SK-N-SH treated with all-trans-retinoic acid at 6 μM for 48 hours (cell line): ENCODE data around the gene BCAS4.

Experiments used
- ARNTL ChIP-seq: fragments of 450-650 bp; formaldehyde crosslinking; IDR thresholded peaks from 2 replicates; pipeline ENCODE4 v1.5.0; 2020; ENCODE audit warnings: low read depth, mild to moderate bottlenecking, moderate library complexity, borderline replicate concordance
- OSR1 ChIP-seq: fragments of 250-450 bp; sonication (Bioruptor Pico); IDR thresholded peaks from 2 replicates; pipeline ENCODE4 v1.8.0; 2022; ENCODE audit warnings: moderate library complexity, mild to moderate bottlenecking, inconsistent platforms
- PATZ1 ChIP-seq: fragments of 250-450 bp; sonication (Bioruptor Pico); IDR thresholded peaks from 2 replicates; pipeline ENCODE4 v1.8.0; 2020; ENCODE audit warnings: mild to moderate bottlenecking, moderate library complexity, borderline replicate concordance
- POU6F1 ChIP-seq: fragments of 250-450 bp; sonication (Bioruptor Pico); IDR thresholded peaks from 2 replicates; pipeline ENCODE4 v1.8.0; 2021; ENCODE audit warnings: low read depth, mild to moderate bottlenecking, moderate library complexity, borderline replicate concordance
- RARB ChIP-seq: fragments of 250-450 bp; sonication (Bioruptor Pico); IDR thresholded peaks from 2 replicates; pipeline ENCODE4 v1.8.0; 2021; ENCODE audit warnings: mild to moderate bottlenecking, moderate library complexity
- TOX ChIP-seq: fragments of 250-450 bp; sonication (Bioruptor Pico); IDR thresholded peaks from 2 replicates; pipeline ENCODE4 v1.8.0; 2021; ENCODE audit warnings: mild to moderate bottlenecking, moderate library complexity, borderline replicate concordance

GRCh38 chr20:50789968-50790650 lies 4.8 kb upstream of the BCAS4 start:
- TF ChIP-seq OSR1 (CRISPR knock-in tag): no peak
- TF ChIP-seq ARNTL: no peak
- TF ChIP-seq POU6F1: no peak
- no peak for TF ChIP-seq RARB (CRISPR knock-in tag)
- no peak for TF ChIP-seq PATZ1 (CRISPR knock-in tag)
- no peak for TF ChIP-seq TOX (CRISPR knock-in tag)
